ENCODE data around the gene ELANE.
"Not testable (repeated sequence)": the region's sequence is repeated elsewhere in the genome, so short reads cannot be mapped to it uniquely, and the experiment has no call there.

ELANE gene

GRCh38 chr19:863315-863620 lies 11.2 kb downstream of the ELANE start:
- FAIRE-seq = no peak

- FAIRE-seq = no peak
These were observed 14.7 kb downstream of the ELANE start for GRCh38 chr19:866769-867300.

GRCh38 chr19:867301-867793 lies 15.2 kb downstream of the ELANE start:
- no peak for FAIRE-seq

GRCh38 chr19:867855-868457 lies 15.9 kb downstream of the ELANE start:
- FAIRE-seq = no peak

- no peak for FAIRE-seq
These were observed 16.5 kb downstream of the ELANE start for GRCh38 chr19:868458-869244.

- peak; percentile 72 for FAIRE-seq
These were observed 17.4 kb downstream of the ELANE start for GRCh38 chr19:869245-870177.

GRCh38 chr19:870314-870713 lies 18.2 kb downstream of the ELANE start:
- FAIRE-seq = no peak

- FAIRE-seq = no peak
These were observed 18.9 kb downstream of the ELANE start for GRCh38 chr19:870963-871401.

- FAIRE-seq = no peak
These were observed 19.6 kb downstream of the ELANE start for GRCh38 chr19:871446-872265.

GRCh38 chr19:872266-872951 lies 20.3 kb downstream of the ELANE start:
- FAIRE-seq = no peak

GRCh38 chr19:873084-873483 lies 21.0 kb downstream of the ELANE start:
- FAIRE-seq = no peak

GRCh38 chr19:873561-874041 lies 21.5 kb downstream of the ELANE start:
- no peak for FAIRE-seq

GRCh38 chr19:875265-875879 lies 23.3 kb downstream of the ELANE start:
- no peak for FAIRE-seq

- FAIRE-seq = no peak
These were observed 24.0 kb downstream of the ELANE start for GRCh38 chr19:876089-876488.

GRCh38 chr19:876780-877314 lies 24.7 kb downstream of the ELANE start:
- FAIRE-seq = no peak

GRCh38 chr19:877992-878660 lies 26.0 kb downstream of the ELANE start:
- FAIRE-seq = not testable (repeated sequence)

- FAIRE-seq = not testable (repeated sequence)
These were observed 26.9 kb downstream of the ELANE start for GRCh38 chr19:878751-879561.

GRCh38 chr19:879711-880438 lies 27.8 kb downstream of the ELANE start:
- no peak for FAIRE-seq
